GM12878 (cell line): ENCODE measurements around the gene TRMT1. TPM values are rescaled to one million over a fixed set of nuclear protein-coding genes. Genes with fewer than 3 reads are reported as not detected.

Source experiments
- BHLHE40 ChIP-seq, 2 experiments: fragments of 450-650 bp in 1 of 2; IDR thresholded peaks; 2 replicates each; pipeline ENCODE4 v1.6.1; 2011 to 2017; ENCODE audit warnings: low read depth in 2 of 2, borderline replicate concordance in 1 of 2, improper control_type of control experiment in 1 of 2, low read length in 1 of 2, mild to moderate bottlenecking in 1 of 2
- CBX3 ChIP-seq: fragments of 200-600 bp; sonication (generic); IDR thresholded peaks from 2 replicates; pipeline ENCODE4 v1.6.1; 2016; ENCODE audit warnings: low read depth, borderline replicate concordance
- KAT2A ChIP-seq: conservative IDR thresholded peaks from 2 replicates; pipeline ENCODE4 v1.6.1; 2011; ENCODE audit warnings: low read depth, low read length; ENCODE audit not compliant: control insufficient read depth
- PML ChIP-seq: IDR thresholded peaks from 2 replicates; pipeline ENCODE4 v1.6.1; 2012; ENCODE audit warnings: low read length, inconsistent platforms
- SIN3A ChIP-seq: IDR thresholded peaks from 2 replicates; pipeline ENCODE4 v1.6.1; 2012; ENCODE audit warnings: low read depth, low read length, improper control_type of control experiment
- SPI1 ChIP-seq: IDR thresholded peaks from 2 replicates; pipeline ENCODE4 v1.6.1; 2011; ENCODE audit warnings: low read depth, mild to moderate bottlenecking, low read length, moderate library complexity, borderline replicate concordance; ENCODE audit not compliant: insufficient read depth
- SRF ChIP-seq, 2 experiments: IDR thresholded peaks; 2 replicates each; pipeline ENCODE4 v1.6.1; 2011; ENCODE audit warnings: low read depth in 2 of 2, low read length in 2 of 2, mild to moderate bottlenecking in 1 of 2, moderate library complexity in 1 of 2
- SUZ12 ChIP-seq: fragments of 200-600 bp; sonication (generic); IDR thresholded peaks from one replicate; pipeline ENCODE4 v1.6.1; 2018; ENCODE audit warnings: antibody characterized with exemption, mild to moderate bottlenecking; ENCODE audit not compliant: unreplicated experiment
- TCF3 ChIP-seq: IDR thresholded peaks from 2 replicates; pipeline ENCODE4 v1.6.1; 2012; ENCODE audit warnings: low read depth, mild to moderate bottlenecking, low read length, borderline replicate concordance; ENCODE audit not compliant: insufficient read depth
- polyA plus RNA-seq, 11 experiments: library from polyadenylated mRNA; depleted of rRNA in 4 of 11; unstranded in 6 of 11; stranded (reverse) in 5 of 11; fragments of >200 nt; fragmentation: Nextera tagmentation in 4 of 11; fragmentation: Illumina TruSeq in 1 of 11; extraction: Ambion mirVana in 4 of 11; extraction: Trizol in 1 of 11; gene quantifications; 1 replicate in 1 of 11; 2 replicates in 10 of 11; pipeline versions ENCODE4 v1.2.1 to v1.2.3, GENCODE V29; 2011 to 2016; ENCODE audit warnings: inconsistent platforms in 2 of 11, missing spikeins in 2 of 11, low read depth in 1 of 11
- total RNA-seq, 4 experiments: library from RNA; depleted of rRNA in 3 of 4; stranded (reverse); fragments of >200 nt in 3 of 4; fragmentation: Illumina TruSeq in 1 of 4; extraction: Trizol in 1 of 4; gene quantifications; 2 replicates each; pipeline versions ENCODE4 v1.2.1 to v1.2.3, GENCODE V29; 2013 to 2021
- TF ChIP-seq, protein P1 (sequence below): IDR thresholded peaks from 2 replicates; pipeline ENCODE4 v1.6.1; 2012; ENCODE audit warnings: improper control_type of control experiment, low read depth, low read length; ENCODE audit not compliant: insufficient replicate concordance
- TF ChIP-seq, protein P2 (sequence below): fragments of 450-650 bp; formaldehyde crosslinking; IDR thresholded peaks from 2 replicates; pipeline ENCODE4 v1.4.0; 2022; ENCODE audit warnings: mild to moderate bottlenecking, moderate library complexity
- TF ChIP-seq, protein P3 (sequence below): fragments of 450-650 bp; IDR thresholded peaks from 2 replicates; pipeline ENCODE4 v1.6.1; 2017; ENCODE audit warnings: mild to moderate bottlenecking, moderate library complexity
- TF ChIP-seq, protein P4 (sequence below): IDR thresholded peaks from 2 replicates; pipeline ENCODE4 v1.6.1; 2011; ENCODE audit warnings: borderline replicate concordance, low read depth, mild to moderate bottlenecking, moderate library complexity, low read length; ENCODE audit not compliant: insufficient read depth, poor library complexity, severe bottlenecking

Gene TRMT1
- total and polyA plus RNA-seq, 10 of the 15 experiments (the other 5 are each of a cell fraction or from before 2014, with no cell fraction given): 3.4 to 68.8 (median 34.8) TPM

DNA sequence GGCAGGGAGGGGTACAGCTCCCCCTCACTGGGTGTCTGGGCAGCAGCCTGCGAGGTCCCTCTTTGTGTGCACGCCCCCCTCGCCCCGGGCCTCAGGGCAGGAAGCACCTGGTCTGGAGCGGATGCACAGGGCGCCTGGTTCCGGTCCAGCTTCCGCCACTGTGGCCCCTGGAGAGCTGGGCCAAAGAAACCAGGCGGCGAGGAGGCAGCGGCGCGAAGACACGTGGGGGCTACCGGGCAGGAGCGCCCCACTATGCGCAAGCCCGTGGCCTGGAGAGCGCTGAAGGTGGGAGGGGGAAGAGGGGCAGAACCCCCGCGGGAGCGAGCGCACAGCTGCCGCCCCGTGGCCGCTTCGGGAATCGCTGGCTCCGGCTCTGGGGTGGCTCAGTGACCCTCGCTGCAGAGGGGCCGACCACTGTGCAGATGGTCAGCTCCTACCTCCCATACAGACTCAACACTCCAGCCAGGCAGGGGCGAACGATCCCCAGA lies 12.1 kb downstream of the TRMT1 start (continued):
- TF ChIP-seq, protein P1, sequence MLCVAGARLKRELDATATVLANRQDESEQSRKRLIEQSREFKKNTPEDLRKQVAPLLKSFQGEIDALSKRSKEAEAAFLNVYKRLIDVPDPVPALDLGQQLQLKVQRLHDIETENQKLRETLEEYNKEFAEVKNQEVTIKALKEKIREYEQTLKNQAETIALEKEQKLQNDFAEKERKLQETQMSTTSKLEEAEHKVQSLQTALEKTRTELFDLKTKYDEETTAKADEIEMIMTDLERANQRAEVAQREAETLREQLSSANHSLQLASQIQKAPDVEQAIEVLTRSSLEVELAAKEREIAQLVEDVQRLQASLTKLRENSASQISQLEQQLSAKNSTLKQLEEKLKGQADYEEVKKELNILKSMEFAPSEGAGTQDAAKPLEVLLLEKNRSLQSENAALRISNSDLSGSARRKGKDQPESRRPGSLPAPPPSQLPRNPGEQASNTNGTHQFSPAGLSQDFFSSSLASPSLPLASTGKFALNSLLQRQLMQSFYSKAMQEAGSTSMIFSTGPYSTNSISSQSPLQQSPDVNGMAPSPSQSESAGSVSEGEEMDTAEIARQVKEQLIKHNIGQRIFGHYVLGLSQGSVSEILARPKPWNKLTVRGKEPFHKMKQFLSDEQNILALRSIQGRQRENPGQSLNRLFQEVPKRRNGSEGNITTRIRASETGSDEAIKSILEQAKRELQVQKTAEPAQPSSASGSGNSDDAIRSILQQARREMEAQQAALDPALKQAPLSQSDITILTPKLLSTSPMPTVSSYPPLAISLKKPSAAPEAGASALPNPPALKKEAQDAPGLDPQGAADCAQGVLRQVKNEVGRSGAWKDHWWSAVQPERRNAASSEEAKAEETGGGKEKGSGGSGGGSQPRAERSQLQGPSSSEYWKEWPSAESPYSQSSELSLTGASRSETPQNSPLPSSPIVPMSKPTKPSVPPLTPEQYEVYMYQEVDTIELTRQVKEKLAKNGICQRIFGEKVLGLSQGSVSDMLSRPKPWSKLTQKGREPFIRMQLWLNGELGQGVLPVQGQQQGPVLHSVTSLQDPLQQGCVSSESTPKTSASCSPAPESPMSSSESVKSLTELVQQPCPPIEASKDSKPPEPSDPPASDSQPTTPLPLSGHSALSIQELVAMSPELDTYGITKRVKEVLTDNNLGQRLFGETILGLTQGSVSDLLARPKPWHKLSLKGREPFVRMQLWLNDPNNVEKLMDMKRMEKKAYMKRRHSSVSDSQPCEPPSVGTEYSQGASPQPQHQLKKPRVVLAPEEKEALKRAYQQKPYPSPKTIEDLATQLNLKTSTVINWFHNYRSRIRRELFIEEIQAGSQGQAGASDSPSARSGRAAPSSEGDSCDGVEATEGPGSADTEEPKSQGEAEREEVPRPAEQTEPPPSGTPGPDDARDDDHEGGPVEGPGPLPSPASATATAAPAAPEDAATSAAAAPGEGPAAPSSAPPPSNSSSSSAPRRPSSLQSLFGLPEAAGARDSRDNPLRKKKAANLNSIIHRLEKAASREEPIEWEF: no peak
- TF ChIP-seq TCF3: peak; percentile 97
- no peak for TF ChIP-seq KAT2A
- TF ChIP-seq SUZ12: no peak
- TF ChIP-seq BHLHE40 (IDR thresholded peaks at IDR 0.05; ENCODE audit: borderline replicate concordance in 1 of 2, low read depth in 2 of 2, low read length in 1 of 2): peak; percentile 33 to 57; a peak in 1 of 4 replicates
- TF ChIP-seq, protein P2, sequence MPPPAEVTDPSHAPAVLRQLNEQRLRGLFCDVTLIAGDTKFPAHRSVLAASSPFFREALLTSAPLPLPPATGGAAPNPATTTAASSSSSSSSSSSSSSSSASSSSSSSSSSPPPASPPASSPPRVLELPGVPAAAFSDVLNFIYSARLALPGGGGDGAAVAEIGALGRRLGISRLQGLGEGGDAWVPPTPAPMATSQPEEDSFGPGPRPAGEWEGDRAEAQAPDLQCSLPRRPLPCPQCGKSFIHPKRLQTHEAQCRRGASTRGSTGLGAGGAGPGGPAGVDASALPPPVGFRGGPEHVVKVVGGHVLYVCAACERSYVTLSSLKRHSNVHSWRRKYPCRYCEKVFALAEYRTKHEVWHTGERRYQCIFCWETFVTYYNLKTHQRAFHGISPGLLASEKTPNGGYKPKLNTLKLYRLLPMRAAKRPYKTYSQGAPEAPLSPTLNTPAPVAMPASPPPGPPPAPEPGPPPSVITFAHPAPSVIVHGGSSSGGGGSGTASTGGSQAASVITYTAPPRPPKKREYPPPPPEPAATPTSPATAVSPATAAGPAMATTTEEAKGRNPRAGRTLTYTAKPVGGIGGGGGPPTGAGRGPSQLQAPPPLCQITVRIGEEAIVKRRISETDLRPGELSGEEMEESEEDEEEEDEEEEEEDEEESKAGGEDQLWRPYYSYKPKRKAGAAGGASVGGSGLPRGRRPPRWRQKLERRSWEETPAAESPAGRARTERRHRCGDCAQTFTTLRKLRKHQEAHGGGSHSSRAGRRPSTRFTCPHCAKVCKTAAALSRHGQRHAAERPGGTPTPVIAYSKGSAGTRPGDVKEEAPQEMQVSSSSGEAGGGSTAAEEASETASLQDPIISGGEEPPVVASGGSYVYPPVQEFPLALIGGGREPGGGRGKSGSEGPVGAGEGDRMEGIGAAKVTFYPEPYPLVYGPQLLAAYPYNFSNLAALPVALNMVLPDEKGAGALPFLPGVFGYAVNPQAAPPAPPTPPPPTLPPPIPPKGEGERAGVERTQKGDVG (CRISPR knock-in tag): no peak
- TF ChIP-seq SPI1: no peak
- no peak for TF ChIP-seq CBX3
- TF ChIP-seq SRF (IDR thresholded peaks at IDR 0.05; ENCODE audit: low read depth in 2 of 2, low read length in 2 of 2): 0 out of 4 replicates have a peak, but pooled peaks of 1 of the 2 experiments have one; percentile 11
- no peak for TF ChIP-seq PML
- TF ChIP-seq, protein P3, sequence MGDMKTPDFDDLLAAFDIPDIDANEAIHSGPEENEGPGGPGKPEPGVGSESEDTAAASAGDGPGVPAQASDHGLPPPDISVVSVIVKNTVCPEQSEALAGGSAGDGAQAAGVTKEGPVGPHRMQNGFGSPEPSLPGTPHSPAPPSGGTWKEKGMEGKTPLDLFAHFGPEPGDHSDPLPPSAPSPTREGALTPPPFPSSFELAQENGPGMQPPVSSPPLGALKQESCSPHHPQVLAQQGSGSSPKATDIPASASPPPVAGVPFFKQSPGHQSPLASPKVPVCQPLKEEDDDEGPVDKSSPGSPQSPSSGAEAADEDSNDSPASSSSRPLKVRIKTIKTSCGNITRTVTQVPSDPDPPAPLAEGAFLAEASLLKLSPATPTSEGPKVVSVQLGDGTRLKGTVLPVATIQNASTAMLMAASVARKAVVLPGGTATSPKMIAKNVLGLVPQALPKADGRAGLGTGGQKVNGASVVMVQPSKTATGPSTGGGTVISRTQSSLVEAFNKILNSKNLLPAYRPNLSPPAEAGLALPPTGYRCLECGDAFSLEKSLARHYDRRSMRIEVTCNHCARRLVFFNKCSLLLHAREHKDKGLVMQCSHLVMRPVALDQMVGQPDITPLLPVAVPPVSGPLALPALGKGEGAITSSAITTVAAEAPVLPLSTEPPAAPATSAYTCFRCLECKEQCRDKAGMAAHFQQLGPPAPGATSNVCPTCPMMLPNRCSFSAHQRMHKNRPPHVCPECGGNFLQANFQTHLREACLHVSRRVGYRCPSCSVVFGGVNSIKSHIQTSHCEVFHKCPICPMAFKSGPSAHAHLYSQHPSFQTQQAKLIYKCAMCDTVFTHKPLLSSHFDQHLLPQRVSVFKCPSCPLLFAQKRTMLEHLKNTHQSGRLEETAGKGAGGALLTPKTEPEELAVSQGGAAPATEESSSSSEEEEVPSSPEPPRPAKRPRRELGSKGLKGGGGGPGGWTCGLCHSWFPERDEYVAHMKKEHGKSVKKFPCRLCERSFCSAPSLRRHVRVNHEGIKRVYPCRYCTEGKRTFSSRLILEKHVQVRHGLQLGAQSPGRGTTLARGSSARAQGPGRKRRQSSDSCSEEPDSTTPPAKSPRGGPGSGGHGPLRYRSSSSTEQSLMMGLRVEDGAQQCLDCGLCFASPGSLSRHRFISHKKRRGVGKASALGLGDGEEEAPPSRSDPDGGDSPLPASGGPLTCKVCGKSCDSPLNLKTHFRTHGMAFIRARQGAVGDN: peak; percentile 77
- TF ChIP-seq, protein P4, sequence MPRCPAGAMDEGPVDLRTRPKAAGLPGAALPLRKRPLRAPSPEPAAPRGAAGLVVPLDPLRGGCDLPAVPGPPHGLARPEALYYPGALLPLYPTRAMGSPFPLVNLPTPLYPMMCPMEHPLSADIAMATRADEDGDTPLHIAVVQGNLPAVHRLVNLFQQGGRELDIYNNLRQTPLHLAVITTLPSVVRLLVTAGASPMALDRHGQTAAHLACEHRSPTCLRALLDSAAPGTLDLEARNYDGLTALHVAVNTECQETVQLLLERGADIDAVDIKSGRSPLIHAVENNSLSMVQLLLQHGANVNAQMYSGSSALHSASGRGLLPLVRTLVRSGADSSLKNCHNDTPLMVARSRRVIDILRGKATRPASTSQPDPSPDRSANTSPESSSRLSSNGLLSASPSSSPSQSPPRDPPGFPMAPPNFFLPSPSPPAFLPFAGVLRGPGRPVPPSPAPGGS: peak; percentile 48
- TF ChIP-seq SIN3A: no peak
